Stimulated activated CD4-positive, alpha-beta T cell treated with anti-CD3 and anti-CD28 coated beads, Interleukin-4, amount 100 ng/mL, for 24 hours (primary cell): ENCODE results near the gene GALNT4.

Experiments used
- DNase-seq: peaks from one replicate; pipeline ENCODE4 v3.0.0-alpha.2; 2020

Gene GALNT4

DNA sequence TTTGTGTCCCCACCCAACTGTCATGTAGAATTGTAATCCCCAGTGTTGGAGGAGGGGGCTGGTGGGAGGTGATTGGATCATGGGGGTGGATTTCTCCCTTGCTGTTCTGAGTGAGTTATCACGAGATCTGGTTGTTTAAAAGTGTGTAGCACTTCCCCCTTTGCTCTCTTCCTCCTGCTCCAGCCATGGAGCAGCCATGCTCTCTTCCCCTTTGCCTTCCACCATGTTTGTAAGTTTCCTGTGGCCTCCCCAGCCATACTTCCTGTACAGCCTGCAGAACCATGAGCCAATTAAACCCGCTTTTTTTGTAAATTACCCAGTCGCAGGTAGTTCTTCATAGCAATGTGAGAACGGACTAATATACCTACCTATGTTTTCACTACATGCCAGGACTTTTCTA lies 3.8 kb upstream of the GALNT4 start:
- no peak for DNase-seq

DNA sequence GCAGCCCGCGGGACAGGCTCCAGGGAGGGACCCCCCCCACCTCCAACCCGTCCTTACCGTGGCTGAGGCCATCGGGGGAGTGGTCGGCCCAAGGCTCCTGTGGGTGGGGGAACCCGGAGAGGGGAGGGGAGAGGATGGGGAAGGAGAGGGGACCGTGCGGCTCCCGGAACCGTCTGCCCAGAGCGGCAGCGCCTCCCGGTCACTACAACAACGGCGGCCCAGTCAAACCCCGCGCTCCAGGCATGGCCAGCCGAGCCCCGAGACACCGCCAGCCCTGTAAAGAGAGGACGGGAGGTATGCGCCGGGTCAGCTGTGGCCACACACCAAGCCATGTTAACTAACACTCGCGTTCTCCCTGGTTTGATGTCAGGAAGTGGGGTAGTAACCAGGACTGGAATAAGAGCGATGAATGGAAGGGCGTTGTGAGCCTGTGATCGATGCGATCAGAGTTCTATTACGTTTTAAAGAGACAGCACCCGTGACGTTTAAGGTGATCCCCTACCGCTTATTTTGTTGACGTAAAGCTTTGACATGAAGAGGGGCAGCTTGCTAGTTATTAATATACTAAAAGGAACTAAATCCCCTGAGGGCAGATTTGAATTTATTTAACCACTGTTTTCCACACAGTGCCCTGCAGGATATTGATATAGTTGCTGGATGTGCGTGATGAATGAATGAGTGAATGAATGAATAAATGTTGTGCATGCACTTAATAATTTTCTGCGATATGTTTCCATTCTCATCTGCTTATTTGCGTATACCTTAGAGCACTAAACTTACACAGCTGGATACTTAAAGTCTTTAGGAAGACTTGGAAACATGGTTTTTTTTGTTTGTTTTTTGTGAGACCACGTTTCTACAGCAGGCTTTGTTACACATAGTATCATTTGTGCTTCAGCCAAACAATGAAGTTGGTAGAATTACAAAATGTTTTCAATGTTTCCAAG lies 1.5 kb upstream of the GALNT4 start, which contains the start of gene POC1B:
TSS of gene POC1B (minus strand) at position 224 of the 947 bp plus-strand sequence. CDS start at position 72, 152 bp downstream.
- DNase-seq: peak; percentile 76

DNA sequence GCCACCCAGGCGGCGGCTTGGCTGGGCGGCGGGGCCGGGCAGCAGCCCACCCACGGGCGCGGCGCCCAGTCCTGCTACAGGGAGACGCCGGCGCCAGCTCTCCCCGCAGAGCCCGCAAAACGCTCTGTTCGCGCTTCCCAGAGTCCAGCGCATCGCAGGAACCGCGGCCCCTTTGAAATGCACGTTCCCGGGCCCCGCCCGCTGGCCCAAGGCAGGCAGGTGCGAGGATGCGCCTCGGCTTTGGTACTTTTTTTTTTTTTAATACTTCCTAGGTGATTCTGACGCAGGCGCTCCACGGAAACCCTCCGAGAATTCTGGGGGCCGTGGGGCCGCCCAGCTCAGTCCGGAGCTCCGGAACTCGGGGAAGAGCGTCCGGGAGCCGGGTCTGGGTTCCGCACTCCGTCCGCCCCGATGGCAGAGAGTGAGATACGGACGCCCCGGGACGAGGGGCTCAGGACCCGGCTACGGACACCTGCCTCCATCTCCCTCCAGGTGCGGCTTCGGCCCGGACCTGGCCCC lies 768 bp upstream of the GALNT4 start:
- peak; percentile 36 for DNase-seq

DNA sequence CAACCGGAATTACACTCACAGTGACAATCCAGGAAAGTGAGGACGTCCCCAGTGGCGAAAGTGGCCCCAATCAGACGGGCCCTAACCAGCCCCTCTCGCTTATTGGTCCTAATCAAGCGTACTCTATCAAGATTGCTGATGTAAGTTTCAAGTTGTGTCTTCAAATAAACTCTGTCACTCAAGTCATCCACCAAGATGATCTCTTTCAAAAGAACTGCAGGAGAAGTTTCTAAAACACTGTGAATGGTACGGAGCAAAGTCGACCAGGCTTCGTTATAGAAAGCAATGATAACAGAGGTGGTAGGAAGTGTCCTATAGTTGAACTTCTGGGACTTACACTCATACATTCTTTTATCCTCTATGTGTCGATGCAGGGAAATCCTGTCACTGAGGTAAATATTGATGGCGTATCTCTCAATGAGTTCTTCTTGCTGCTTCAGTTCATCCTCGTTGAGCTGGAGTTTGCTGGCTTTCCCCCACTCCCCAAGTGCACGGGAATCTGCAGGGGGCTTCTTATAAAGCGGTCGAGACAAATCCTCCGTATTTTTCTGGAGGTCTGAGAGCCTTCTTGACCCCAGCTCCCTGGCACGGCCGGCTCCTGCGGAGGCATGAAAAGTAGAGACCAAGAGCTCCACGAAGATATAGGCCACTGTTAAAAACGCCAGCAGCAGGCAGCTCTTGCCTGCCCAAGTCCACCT lies 604 bp downstream of the GALNT4 start:
- no peak for DNase-seq

DNA sequence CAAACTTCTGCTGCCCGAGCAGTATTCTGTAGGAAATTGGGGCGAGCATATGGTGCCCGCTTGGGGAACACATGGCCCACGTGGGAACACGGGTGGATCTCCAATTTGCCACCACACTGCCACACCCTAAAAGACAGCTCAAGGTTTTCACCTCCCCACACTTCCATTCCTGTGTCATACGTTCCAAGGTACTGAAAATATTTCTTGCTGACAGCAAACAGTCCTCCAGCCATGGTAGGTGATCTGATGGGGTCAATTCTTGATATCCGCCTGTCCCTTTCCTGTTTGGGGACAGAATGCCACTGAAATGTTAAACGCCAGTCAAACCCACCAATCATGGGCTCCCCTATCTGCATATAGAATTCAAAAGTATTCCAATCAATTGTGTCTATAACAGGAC lies 1.2 kb downstream of the GALNT4 start:
- no peak for DNase-seq

DNA sequence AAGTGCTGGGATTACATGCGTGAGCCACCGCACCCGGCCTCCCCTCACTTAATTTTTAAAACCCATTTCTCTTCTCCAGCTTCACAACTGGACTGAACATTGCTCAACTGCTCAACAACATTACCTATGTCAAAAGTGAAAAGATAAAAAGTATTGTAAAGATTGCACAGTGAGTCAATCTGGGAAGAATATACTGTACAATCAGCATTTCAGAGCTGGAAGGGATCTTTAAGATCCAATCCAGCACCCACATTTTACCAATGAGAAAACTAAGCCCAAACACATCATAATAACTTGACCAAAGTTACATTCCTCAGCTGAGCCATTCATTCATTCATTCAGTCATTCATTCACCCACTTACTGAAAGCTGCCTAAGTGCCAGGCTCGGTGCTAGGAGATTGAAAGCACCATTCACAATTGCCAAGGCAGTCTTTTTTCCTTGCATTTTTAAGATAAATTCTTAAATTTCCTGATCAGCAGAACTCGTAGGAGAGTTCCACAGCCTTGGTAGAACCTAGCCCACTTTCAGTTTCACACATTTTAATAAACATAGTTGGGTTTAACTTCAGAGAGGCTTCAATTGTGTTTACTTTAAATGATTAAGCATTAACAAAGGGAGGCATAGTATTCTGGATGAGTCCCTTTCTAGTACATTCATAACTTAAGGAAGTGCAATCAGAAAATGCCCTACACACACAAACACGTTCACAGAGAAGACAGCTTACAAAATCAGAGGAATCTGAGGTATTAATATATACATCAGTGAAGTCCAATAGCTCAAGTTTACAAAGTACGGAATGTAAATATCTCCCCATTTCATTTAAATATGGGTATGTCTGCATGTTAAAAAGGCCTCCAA lies 3.0 kb downstream of the GALNT4 start:
- no peak for DNase-seq

DNA sequence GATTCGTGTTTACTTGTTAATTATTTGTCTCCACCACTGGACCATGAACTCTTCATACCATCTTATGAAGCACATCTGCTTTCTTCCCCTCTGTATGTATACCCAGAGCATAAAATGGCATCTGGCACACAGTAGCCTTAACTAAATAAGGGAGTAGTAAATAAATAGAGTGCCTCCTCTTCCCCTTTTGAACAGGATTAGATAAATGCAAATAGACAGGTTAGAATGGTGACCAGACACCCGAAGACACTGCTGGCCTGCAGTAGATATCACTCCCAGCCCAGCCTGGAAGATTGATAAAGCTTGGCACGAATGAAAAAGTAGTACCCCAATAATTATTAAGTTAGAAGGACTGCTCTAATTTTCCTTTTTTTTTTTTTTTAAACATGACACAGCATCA lies 6.9 kb downstream of the GALNT4 start:
- DNase-seq: no peak

DNA sequence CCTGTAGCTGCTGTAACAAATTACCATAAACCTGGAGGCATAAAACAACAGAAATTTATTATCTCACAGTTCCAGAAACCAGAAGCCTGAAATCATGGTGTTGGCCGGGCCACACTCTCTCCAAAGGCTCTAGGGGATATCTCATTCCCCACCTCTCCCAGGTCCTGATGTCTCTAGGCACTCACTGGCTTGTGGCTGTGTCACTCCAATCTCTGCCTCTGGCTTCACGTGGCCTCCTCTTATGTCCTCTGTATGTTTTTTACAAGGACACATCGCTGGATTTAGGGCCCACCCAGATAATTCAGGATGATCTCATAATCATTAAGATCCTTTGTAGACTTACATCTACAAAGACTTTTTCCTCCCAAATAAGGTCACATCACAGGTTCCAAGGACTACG lies 8.0 kb downstream of the GALNT4 start:
- DNase-seq: no peak

DNA sequence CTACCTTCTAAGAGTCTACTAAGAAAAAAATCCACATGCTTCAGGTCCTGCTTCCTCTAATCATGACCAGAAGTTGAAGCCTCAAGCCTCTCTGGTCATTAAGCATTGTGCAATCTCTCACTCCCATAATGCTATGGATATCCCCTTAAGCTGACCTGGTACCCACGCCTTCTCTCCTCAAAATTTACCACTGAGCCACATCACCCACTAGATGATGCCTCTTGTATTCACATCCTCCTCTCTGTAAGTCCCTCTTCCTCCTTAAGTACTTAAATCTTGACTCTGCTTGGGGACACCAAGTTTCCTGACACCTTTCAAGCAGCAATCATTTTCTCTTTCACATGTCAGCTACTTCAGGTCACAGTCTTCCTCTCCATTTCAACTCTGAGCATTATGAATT lies 9.8 kb downstream of the GALNT4 start:
- no peak for DNase-seq

DNA sequence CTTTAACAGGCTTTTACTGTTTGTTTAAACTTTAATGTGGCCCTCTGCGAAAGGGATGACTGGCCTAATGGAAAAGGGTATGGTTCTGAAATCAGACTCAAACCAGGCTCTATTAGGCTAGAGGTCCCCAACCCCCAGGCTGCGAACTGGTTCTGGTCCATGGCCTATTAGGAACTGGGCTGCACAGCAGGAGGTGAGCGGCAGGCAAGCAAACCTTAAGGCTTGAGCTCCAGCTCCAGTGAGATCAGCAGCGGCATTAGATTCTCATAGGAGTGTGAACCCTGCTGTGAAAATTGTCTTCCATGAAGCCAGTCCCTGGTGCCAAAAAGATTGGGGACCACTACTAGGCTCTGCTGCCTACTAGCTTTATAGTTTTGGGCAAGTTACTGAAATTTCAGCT lies 11.1 kb downstream of the GALNT4 start:
- no peak for DNase-seq

DNA sequence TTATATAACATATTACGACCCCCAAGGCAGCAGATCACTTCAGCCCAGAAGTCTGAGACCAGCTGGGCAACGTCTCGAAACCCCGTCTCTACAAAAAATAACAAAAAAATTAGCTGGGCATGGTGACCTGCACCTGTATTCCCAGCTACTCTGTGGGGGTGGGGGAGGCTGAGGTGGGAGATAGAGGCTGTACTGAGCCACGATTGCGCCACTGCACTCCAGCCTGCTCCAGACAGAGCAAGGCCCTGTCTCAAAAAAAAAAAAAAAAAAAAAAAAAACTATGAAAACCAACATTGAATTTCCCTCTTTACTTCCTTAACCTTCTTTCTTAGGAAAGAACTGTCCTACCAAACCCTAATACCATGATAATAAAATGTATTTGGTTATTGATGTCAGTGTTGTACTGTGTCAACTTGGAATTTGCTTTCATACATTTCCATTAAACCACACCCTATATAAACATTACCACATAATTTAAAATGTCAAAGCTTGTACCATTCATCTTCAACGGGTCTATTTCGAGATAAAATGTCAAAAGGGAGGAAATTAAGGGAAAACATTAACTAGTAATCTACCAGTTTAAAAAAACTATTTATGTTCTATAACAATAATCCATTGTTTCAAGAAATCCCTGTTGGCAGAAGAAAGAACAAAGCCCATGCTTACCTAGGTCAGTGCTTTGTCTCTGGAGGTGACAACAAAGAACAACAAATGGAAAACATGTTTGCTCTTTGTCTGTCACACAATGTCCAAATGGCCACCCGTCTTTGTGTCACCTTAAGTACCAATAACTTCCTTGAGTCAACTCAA lies 17.4 kb downstream of the GALNT4 start:
- DNase-seq: no peak

DNA sequence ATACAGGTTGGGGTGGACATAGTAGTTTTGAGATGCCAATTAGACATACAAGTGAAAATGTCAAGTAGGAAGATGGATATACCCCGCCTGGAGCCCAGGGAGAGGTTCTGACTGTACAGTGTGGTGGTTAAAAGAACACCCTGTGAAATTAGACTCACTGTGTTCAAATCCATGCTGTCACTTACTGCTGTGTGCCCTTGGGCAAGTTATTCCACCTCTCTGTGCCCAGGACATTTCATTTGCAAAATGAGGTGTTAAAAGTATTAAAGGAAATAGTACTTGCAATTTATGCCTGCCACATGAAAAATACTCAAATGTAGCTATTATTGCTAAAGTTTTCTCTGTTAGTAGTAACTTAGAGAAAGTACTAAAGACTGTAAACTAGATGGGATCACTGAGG lies 18.5 kb downstream of the GALNT4 start:
- DNase-seq: no peak

DNA sequence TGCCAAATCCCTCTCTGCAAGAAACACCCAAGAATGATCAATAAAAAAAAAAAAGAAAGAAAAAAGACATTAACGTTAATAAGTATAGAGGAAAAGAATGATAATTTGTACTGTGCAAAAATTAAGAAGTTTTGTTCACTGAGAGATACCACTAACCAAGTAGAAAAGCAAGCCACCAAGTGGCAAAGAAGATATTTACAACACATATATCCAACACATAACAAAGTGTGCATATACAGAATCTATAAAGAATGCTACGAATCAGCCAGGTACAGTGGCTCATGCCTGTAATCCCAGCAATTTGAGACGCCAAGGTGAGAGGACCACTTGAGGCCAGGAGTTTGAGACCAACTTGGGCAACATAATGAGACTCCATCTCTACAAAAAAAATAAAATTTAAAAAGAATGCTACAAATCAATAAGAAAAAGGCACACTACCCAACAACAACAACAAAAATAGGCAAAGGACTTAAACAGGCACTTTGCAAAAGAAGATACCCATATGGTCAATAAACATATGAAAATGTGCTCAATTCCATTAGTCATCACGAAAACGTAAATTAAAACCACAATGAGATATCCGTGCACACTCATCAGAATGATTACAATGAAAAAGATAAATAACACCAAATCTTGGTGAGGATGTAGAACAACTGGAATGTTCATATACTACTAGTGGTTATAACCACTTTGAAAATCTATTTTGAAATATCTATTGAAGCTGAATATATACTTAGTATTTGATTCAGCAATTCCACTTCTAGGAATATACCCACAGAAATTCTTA lies 19.8 kb downstream of the GALNT4 start:
- no peak for DNase-seq

DNA sequence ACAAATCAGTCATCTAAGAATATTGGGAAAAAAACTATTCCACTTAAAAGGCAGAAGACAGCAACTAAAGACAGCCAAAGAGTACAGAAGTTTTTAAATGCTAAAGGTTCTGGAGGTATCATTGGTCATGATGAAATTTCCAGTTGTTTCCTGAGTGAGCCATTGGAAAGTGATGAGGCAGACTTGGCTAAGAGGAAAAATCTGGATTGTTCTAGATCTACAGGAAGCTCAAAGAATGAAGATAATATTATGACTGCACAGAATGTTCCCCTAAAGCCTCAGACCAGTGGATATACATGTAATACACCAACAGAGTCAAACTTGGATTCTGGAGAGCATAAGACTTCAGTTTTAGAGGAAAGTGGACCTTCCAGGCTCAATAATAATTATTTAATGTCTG lies 22.8 kb downstream of the GALNT4 start:
- DNase-seq: no peak

DNA sequence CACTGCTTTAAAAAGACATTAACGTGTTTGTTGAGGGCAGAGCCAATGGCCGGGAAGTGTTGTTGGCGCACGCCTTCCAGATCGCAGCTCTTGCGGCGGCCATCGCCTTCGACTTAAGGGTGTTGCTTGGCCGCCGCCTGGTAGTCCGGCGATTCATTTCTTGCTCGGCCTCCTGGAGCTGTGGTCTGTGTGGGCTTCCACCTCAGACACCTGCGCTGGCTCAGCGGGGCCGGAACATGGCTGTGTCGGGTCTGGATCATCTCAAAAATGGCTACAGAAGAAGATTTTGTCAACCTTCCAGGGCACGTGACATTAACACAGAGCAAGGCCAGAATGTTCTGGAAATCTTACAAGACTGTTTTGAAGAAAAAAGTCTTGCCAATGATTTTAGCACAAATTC lies 24.7 kb downstream of the GALNT4 start:
- DNase-seq: no peak

DNA sequence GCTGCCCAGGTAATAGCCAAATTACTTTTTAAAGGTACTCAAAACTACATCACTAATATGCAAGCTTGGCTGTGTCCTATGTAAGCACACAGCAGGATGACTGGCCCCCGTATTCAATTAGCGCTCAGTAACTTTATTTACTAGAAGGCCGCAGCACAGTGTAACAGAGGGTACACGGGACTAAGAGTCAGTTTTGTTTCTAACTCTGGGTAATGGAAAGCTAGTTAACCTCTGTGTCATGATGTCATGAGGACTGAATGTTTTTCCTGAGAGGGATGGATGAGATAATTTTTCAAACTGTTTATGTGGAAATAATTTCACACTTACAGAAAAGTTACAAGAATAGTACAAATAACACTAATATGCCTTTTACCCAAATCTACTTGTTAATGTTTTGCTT lies 27.1 kb downstream of the GALNT4 start:
- DNase-seq: no peak

DNA sequence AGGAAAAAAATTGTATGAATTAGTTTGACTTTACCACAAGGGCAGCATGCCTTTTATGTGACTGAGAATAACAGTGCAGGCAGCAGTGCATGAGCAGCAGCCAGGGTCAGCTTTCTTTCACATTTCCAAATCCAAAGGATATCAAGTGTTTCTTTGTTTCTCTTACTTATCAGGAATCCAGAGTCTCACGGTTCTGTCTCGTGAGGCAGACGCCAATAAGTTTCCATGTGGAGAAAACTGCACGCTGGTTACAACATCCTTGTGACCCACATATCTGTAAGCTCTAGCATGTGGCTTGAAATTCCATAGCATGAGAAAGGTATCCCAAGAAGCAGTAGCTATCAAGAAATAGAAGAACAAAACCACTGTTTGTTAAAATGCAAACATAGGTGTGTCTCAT lies 27.6 kb downstream of the GALNT4 start:
- no peak for DNase-seq

DNA sequence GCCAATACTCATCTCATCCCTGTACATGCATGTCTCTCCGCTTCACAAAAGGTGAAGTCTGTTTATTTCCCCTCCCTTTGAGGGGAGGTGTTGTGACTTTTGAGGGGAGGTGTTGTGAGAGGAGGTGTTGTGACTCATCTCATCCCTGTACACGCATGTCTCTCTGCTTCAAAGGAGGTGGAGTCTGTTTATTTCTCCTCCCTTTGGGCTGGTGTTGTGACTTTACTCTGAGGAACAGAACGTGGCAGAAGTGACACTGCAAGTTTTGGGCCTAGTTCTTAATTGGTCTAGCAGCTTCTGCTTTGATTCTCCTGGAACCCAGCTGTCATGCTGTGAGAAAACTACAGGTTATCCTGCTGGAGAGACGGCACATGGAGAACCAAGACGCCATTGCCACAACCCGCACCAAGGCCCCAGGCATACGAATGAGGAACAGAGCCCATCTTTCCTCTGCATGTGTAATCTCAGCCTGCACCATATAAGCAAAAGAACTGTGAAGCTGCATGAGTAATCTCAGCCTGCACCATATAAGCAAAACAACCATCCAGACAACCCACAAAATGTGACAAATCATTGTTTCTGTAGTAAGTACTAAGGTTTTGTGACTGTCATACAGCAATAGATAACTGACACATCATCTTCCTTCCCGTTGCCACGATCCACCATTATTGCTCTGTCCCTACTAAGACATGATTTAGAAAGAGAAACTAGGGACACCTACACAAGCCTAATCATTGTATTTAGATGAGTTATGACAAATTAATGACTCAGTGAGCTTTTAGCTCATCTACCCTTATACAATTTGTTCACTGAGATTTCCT lies 30.0 kb downstream of the GALNT4 start:
- peak; percentile 66 for DNase-seq

DNA sequence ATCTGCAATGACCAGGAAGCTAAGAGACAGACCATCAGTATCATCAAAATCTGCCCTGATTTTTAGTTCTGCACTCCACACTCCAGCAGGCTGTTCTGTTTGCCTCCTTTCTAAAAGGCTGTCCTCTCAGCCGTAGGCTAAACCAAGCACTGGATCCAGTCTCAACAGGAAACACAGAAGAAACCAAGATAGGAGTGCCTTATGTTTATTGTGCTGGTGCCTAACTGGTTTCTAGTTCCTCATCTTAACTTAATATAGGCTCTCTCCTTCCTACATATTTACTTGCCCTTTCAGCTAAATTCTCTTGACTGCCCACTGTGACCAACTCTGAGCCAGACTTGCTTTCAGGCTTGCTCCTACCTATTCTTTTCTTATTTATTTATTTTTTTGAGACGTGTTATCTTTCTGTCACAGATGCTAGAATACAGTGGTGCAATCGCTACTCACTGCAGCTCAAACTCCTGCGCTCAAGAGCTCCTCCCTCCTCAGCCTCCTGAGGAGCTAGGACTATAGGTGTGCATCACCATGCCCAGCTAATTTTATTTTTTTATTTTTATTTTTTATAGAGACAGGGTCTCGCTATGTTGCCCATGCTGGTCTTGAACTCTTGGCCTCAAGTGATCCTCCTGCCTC lies 30.8 kb downstream of the GALNT4 start:
- no peak for DNase-seq

DNA sequence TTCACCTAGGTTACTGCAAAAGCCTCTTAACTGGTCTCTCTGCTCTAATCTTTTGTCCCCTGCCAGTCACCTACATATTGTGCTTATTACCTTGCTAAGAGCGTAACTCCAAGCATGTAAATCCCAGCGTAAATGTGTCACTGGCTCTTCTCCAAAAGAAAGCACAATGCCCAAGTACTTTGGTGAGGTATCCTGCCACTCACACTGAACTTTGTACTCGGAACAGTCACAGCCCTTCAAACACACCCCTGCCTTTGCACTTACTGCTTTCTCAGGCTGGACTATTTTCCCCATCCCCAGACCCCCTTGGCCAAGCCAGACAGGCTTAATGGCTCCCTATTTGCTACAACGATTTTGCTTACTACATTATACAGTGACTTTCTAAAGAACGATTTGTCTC lies 31.7 kb downstream of the GALNT4 start:
- no peak for DNase-seq
